Panc1 (cell line): ENCODE results near the gene LYPD6.

ENCODE experiments used
- CTCF ChIP-seq: fragments of 450-650 bp; IDR thresholded peaks from 2 replicates; pipeline ENCODE4 v1.5.1; 2017; ENCODE audit warnings: mild to moderate bottlenecking
- POLR2AphosphoS5 ChIP-seq: IDR thresholded peaks from 2 replicates; pipeline ENCODE4 v1.6.1; 2012; ENCODE audit warnings: mild to moderate bottlenecking, low read depth, low read length, moderate library complexity

GRCh38 chr2:149492923-149493322 lies 162.5 kb downstream of the LYPD6 start:
- TF ChIP-seq CTCF (no peak), POLR2AphosphoS5 (no peak)
